HEK293 (cell line): ENCODE results near the gene SMIM7.

Source experiments
- BCL11A ChIP-seq: fragments of 450-650 bp; formaldehyde crosslinking; IDR thresholded peaks from 2 replicates; pipeline ENCODE4 v1.5.1; 2016; ENCODE audit warnings: low read depth, missing biosample characterization, missing genetic modification characterization
- GFI1B ChIP-seq: fragments of 450-650 bp; formaldehyde crosslinking; IDR thresholded peaks from 2 replicates; pipeline ENCODE4 v1.5.1; 2016; ENCODE audit warnings: missing biosample characterization, missing genetic modification characterization
- GLIS1 ChIP-seq: fragments of 450-650 bp; formaldehyde crosslinking; IDR thresholded peaks from 2 replicates; pipeline ENCODE4 v1.5.1; 2016; ENCODE audit warnings: missing biosample characterization, missing genetic modification characterization
- REPIN1 ChIP-seq: fragments of 450-650 bp; formaldehyde crosslinking; IDR thresholded peaks from 2 replicates; pipeline ENCODE4 v1.5.1; 2017; ENCODE audit warnings: missing biosample characterization, missing genetic modification characterization, low read depth
- SP7 ChIP-seq: fragments of 450-650 bp; formaldehyde crosslinking; IDR thresholded peaks from 2 replicates; pipeline ENCODE4 v1.5.1; 2016; ENCODE audit warnings: missing biosample characterization, missing genetic modification characterization
- ZFHX2 ChIP-seq: fragments of 450-650 bp; formaldehyde crosslinking; conservative IDR thresholded peaks from 2 replicates; pipeline ENCODE4 v1.5.1; 2016; ENCODE audit warnings: missing biosample characterization, missing genetic modification characterization
- ZNF239 ChIP-seq: fragments of 450-650 bp; formaldehyde crosslinking; IDR thresholded peaks from 2 replicates; pipeline ENCODE4 v1.5.1; 2016; ENCODE audit warnings: missing biosample characterization, missing genetic modification characterization
- ZNF24 ChIP-seq: fragments of 450-650 bp; formaldehyde crosslinking; IDR thresholded peaks from 2 replicates; pipeline ENCODE4 v1.5.1; 2016; ENCODE audit warnings: missing biosample characterization, missing genetic modification characterization
- ZNF350 ChIP-seq: fragments of 450-650 bp; formaldehyde crosslinking; IDR thresholded peaks from 2 replicates; pipeline ENCODE4 v1.5.0; 2017; ENCODE audit warnings: missing biosample characterization, mild to moderate bottlenecking, missing genetic modification characterization
- ZNF549 ChIP-seq: fragments of 450-650 bp; IDR thresholded peaks from 2 replicates; pipeline ENCODE4 v1.5.1; 2018; ENCODE audit warnings: missing biosample characterization, missing genetic modification characterization, mild to moderate bottlenecking, inconsistent platforms, moderate library complexity
- ZNF629 ChIP-seq: fragments of 450-650 bp; formaldehyde crosslinking; IDR thresholded peaks from 2 replicates; pipeline ENCODE4 v1.5.1; 2017; ENCODE audit warnings: missing biosample characterization, missing genetic modification characterization
- ZNF785 ChIP-seq: fragments of 450-650 bp; formaldehyde crosslinking; IDR thresholded peaks from 2 replicates; pipeline ENCODE4 v1.5.1; 2016; ENCODE audit warnings: missing biosample characterization, missing genetic modification characterization
- ZSCAN23 ChIP-seq: fragments of 450-650 bp; formaldehyde crosslinking; IDR thresholded peaks from 2 replicates; pipeline ENCODE4 v1.5.1; 2016; ENCODE audit warnings: missing biosample characterization, missing genetic modification characterization
- TF ChIP-seq, protein P1 (sequence below): fragments of 450-650 bp; formaldehyde crosslinking; IDR thresholded peaks from 2 replicates; pipeline ENCODE4 v1.5.1; 2016; ENCODE audit warnings: missing biosample characterization, missing genetic modification characterization
- TF ChIP-seq, protein P2 (sequence below): sonication (generic); formaldehyde crosslinking; IDR thresholded peaks from 2 replicates; pipeline ENCODE4 v1.8.1; 2022; ENCODE audit warnings: mild to moderate bottlenecking, moderate library complexity, missing genetic modification reagents
- TF ChIP-seq, protein P3 (sequence below): fragments of 450-650 bp; formaldehyde crosslinking; conservative IDR thresholded peaks from 2 replicates; pipeline ENCODE4 v1.5.1; 2016; ENCODE audit warnings: low read depth, missing biosample characterization, missing genetic modification characterization
- TF ChIP-seq, protein P4 (sequence below): fragments of 450-650 bp; formaldehyde crosslinking; IDR thresholded peaks from 2 replicates; pipeline ENCODE4 v1.5.1; 2016; ENCODE audit warnings: missing biosample characterization, missing genetic modification characterization
- TF ChIP-seq, protein P5 (sequence below): fragments of 450-650 bp; formaldehyde crosslinking; IDR thresholded peaks from 2 replicates; pipeline ENCODE4 v1.5.1; 2016; ENCODE audit warnings: missing biosample characterization, missing genetic modification characterization
- TF ChIP-seq, protein P6 (sequence below): fragments of 450-650 bp; formaldehyde crosslinking; IDR thresholded peaks from 2 replicates; pipeline ENCODE4 v1.5.1; 2016; ENCODE audit warnings: missing biosample characterization, missing genetic modification characterization
- TF ChIP-seq, protein P7 (sequence below): fragments of 450-650 bp; formaldehyde crosslinking; IDR thresholded peaks from 2 replicates; pipeline ENCODE4 v1.5.0; 2017; ENCODE audit warnings: missing biosample characterization, missing genetic modification characterization, borderline replicate concordance
- TF ChIP-seq, protein P8 (sequence below): fragments of 450-650 bp; IDR thresholded peaks from 2 replicates; pipeline ENCODE4 v1.5.1; 2018; ENCODE audit warnings: missing biosample characterization, mild to moderate bottlenecking, missing genetic modification characterization

The SMIM7 gene

DNA sequence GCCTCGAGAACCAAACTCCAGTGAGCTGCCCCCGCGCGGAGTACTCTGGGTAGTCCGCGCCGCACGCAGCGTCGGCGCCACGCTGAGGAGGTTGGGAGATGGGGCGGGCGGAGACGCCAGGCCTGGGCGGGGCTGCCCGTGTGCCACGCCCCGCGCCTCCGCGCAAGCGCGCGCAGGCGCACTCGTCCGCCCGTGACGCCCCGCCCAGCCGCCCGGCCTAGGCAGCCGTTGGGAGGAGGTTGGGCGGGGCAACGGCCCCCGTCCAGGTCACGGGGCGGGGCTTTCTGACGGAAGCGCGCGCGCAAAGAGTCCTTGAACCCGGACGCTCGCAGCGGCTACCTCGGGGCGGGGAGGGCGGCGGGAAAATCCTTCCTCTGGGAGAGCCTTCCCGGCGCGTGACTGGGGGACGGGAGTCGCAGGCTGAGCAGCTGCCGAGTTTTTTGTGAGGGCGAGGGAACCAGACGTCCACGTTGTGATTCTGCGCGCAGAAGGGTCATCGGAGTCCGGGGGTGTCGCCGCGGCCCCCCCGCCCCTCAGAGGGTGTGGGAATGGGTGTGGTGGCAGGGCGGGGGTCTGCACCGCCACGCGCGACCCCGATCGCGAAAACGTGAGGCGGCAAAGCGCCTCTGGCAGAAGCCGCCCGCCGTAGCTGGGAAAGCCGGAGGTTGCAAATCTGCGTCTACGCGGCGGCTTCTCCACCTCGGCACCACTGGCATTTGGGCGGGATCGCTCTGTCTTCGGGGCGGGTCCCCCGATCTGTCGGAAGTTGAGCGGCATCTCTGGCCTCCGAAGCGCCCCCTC is 31.6 kb downstream of the SMIM7 start, which contains the start of gene MED26 (continued):
- TF ChIP-seq, protein P1, sequence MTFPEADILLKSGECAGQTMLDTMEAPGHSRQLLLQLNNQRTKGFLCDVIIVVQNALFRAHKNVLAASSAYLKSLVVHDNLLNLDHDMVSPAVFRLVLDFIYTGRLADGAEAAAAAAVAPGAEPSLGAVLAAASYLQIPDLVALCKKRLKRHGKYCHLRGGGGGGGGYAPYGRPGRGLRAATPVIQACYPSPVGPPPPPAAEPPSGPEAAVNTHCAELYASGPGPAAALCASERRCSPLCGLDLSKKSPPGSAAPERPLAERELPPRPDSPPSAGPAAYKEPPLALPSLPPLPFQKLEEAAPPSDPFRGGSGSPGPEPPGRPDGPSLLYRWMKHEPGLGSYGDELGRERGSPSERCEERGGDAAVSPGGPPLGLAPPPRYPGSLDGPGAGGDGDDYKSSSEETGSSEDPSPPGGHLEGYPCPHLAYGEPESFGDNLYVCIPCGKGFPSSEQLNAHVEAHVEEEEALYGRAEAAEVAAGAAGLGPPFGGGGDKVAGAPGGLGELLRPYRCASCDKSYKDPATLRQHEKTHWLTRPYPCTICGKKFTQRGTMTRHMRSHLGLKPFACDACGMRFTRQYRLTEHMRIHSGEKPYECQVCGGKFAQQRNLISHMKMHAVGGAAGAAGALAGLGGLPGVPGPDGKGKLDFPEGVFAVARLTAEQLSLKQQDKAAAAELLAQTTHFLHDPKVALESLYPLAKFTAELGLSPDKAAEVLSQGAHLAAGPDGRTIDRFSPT (tag by site-specific recombination): peak; percentile 36; the same call in 1 of the 2 replicates
- TF ChIP-seq GLIS1: peak; percentile 47; the same call in 1 of the 2 replicates
- TF ChIP-seq, protein P2, sequence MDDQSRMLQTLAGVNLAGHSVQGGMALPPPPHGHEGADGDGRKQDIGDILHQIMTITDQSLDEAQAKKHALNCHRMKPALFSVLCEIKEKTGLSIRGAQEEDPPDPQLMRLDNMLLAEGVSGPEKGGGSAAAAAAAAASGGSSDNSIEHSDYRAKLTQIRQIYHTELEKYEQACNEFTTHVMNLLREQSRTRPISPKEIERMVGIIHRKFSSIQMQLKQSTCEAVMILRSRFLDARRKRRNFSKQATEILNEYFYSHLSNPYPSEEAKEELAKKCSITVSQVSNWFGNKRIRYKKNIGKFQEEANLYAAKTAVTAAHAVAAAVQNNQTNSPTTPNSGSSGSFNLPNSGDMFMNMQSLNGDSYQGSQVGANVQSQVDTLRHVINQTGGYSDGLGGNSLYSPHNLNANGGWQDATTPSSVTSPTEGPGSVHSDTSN (CRISPR knock-in tag): peak; percentile 56; the same call in 1 of the 2 replicates
- TF ChIP-seq, protein P3, sequence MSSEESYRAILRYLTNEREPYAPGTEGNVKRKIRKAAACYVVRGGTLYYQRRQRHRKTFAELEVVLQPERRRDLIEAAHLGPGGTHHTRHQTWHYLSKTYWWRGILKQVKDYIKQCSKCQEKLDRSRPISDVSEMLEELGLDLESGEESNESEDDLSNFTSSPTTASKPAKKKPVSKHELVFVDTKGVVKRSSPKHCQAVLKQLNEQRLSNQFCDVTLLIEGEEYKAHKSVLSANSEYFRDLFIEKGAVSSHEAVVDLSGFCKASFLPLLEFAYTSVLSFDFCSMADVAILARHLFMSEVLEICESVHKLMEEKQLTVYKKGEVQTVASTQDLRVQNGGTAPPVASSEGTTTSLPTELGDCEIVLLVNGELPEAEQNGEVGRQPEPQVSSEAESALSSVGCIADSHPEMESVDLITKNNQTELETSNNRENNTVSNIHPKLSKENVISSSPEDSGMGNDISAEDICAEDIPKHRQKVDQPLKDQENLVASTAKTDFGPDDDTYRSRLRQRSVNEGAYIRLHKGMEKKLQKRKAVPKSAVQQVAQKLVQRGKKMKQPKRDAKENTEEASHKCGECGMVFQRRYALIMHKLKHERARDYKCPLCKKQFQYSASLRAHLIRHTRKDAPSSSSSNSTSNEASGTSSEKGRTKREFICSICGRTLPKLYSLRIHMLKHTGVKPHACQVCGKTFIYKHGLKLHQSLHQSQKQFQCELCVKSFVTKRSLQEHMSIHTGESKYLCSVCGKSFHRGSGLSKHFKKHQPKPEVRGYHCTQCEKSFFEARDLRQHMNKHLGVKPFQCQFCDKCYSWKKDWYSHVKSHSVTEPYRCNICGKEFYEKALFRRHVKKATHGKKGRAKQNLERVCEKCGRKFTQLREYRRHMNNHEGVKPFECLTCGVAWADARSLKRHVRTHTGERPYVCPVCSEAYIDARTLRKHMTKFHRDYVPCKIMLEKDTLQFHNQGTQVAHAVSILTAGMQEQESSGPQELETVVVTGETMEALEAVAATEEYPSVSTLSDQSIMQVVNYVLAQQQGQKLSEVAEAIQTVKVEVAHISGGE (tag by site-specific recombination): peak; percentile 83
- TF ChIP-seq, protein P4, sequence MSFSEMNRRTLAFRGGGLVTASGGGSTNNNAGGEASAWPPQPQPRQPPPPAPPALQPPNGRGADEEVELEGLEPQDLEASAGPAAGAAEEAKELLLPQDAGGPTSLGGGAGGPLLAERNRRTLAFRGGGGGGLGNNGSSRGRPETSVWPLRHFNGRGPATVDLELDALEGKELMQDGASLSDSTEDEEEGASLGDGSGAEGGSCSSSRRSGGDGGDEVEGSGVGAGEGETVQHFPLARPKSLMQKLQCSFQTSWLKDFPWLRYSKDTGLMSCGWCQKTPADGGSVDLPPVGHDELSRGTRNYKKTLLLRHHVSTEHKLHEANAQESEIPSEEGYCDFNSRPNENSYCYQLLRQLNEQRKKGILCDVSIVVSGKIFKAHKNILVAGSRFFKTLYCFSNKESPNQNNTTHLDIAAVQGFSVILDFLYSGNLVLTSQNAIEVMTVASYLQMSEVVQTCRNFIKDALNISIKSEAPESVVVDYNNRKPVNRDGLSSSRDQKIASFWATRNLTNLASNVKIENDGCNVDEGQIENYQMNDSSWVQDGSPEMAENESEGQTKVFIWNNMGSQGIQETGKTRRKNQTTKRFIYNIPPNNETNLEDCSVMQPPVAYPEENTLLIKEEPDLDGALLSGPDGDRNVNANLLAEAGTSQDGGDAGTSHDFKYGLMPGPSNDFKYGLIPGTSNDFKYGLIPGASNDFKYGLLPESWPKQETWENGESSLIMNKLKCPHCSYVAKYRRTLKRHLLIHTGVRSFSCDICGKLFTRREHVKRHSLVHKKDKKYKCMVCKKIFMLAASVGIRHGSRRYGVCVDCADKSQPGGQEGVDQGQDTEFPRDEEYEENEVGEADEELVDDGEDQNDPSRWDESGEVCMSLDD: peak; percentile 83
- peak; percentile 72 for TF ChIP-seq ZNF629 (tag by site-specific recombination)
- TF ChIP-seq ZNF24 (tag by site-specific recombination): peak; percentile 87
- peak; percentile 37; the same call in 1 of the 2 replicates for TF ChIP-seq GFI1B
- 0 out of 2 replicates have a peak, but pooled peaks have one; percentile 46 for TF ChIP-seq ZNF785 (tag by site-specific recombination)
- 0 out of 2 replicates have a peak, but pooled peaks have one; percentile 37 for TF ChIP-seq ZNF239 (tag by site-specific recombination)
- TF ChIP-seq, protein P5, sequence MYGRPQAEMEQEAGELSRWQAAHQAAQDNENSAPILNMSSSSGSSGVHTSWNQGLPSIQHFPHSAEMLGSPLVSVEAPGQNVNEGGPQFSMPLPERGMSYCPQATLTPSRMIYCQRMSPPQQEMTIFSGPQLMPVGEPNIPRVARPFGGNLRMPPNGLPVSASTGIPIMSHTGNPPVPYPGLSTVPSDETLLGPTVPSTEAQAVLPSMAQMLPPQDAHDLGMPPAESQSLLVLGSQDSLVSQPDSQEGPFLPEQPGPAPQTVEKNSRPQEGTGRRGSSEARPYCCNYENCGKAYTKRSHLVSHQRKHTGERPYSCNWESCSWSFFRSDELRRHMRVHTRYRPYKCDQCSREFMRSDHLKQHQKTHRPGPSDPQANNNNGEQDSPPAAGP: peak; percentile 95
- 0 out of 2 replicates have a peak, but pooled peaks have one; percentile 10 for TF ChIP-seq ZNF549 (tag by site-specific recombination)
- TF ChIP-seq, protein P6, sequence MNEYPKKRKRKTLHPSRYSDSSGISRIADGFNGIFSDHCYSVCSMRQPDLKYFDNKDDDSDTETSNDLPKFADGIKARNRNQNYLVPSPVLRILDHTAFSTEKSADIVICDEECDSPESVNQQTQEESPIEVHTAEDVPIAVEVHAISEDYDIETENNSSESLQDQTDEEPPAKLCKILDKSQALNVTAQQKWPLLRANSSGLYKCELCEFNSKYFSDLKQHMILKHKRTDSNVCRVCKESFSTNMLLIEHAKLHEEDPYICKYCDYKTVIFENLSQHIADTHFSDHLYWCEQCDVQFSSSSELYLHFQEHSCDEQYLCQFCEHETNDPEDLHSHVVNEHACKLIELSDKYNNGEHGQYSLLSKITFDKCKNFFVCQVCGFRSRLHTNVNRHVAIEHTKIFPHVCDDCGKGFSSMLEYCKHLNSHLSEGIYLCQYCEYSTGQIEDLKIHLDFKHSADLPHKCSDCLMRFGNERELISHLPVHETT (tag by site-specific recombination): peak; percentile 59; the same call in 1 of the 2 replicates
- peak; percentile 67 for TF ChIP-seq ZFHX2
- TF ChIP-seq, protein P7, sequence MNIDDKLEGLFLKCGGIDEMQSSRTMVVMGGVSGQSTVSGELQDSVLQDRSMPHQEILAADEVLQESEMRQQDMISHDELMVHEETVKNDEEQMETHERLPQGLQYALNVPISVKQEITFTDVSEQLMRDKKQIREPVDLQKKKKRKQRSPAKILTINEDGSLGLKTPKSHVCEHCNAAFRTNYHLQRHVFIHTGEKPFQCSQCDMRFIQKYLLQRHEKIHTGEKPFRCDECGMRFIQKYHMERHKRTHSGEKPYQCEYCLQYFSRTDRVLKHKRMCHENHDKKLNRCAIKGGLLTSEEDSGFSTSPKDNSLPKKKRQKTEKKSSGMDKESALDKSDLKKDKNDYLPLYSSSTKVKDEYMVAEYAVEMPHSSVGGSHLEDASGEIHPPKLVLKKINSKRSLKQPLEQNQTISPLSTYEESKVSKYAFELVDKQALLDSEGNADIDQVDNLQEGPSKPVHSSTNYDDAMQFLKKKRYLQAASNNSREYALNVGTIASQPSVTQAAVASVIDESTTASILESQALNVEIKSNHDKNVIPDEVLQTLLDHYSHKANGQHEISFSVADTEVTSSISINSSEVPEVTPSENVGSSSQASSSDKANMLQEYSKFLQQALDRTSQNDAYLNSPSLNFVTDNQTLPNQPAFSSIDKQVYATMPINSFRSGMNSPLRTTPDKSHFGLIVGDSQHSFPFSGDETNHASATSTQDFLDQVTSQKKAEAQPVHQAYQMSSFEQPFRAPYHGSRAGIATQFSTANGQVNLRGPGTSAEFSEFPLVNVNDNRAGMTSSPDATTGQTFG: peak; percentile 47; the same call in 1 of the 2 replicates
- TF ChIP-seq, protein P8, sequence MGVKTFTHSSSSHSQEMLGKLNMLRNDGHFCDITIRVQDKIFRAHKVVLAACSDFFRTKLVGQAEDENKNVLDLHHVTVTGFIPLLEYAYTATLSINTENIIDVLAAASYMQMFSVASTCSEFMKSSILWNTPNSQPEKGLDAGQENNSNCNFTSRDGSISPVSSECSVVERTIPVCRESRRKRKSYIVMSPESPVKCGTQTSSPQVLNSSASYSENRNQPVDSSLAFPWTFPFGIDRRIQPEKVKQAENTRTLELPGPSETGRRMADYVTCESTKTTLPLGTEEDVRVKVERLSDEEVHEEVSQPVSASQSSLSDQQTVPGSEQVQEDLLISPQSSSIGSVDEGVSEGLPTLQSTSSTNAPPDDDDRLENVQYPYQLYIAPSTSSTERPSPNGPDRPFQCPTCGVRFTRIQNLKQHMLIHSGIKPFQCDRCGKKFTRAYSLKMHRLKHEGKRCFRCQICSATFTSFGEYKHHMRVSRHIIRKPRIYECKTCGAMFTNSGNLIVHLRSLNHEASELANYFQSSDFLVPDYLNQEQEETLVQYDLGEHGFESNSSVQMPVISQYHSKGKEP (tag by site-specific recombination): peak; percentile 15; the same call in 1 of the 2 replicates
- peak; percentile 82 for TF ChIP-seq ZSCAN23 (tag by site-specific recombination)
- no peak for TF ChIP-seq ZNF350 (tag by site-specific recombination)
- TF ChIP-seq REPIN1: peak; percentile 49; the same call in 1 of the 2 replicates
- TF ChIP-seq SP7 (tag by site-specific recombination): peak; percentile 81
- TF ChIP-seq BCL11A (tag by site-specific recombination): peak; percentile 62; the same call in 1 of the 2 replicates
